ENCODE results near the gene MMADHC.
A peak's percentile ranks its signal among the peaks of the same experiment; 100 is the strongest.

MMADHC gene

DNA sequence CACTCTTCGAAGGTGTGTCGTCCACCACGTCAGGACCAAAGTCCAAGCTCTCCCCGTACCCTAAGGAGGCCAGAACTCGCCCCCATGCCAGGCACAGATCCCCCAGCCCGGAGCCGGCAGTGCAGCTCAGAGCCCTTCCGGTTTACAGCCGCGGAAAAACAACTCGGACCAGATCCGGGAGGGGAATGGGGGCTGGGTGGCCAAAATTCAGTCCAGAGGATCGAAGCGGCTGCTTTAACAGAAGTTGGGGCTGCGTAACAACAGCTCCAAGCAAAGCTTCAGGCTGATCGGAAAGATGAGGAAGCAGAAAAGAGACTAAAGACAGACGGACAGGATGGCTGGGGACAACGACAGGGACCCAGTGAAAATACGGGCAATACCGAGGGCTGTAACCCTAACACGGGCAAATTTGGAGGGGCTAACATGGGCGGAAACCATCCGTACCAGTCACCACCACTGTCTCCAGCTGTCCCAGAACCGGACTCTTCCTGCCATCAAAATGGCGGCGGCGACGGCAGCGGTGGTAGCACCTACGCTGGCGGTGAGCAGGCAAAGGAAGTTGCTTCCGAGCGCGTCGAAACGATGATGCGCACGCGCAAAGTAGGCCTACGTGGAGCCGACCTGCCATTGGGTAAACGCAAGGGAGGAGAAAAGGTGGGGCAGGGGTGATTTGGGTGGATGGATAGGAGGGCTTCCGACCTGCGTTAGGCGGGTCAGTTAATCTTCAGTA lies at the start of gene MMADHC:
TSS of gene MMADHC (minus strand) at position 556 of the 730 bp plus-strand sequence. CDS start 678 bp downstream, outside the sequence.
- H3K4me1 ChIP-seq (ENCODE audit: control insufficient read depth, insufficient read depth, low read length), result peaks cover 17% of the 10 kb centered on the region

DNA sequence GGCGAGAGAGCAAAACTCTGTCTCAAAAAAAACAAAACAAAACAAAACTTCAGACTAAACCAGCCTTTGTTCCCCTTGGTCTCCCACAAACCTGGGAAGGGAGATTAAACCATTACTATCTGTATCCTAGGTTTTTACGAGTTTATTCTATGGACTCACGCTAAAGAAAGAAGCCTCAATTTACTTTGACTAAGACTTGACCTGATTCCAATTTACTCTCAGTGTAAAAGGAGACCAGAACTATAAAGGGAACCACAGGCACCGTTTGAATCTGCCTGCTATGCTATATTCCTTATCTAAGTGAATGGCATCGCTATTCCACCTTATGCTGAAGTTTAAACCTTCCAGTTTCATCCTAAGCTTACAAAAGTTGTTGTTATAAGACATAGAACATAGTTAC lies 46.5 kb upstream of the MMADHC start:
- no peaks in the 10 kb centered on the region for H3K9me3 ChIP-seq (ENCODE audit: control insufficient read depth, low read length)
- H3K27me3 ChIP-seq (ENCODE audit: control insufficient read depth, insufficient read depth, low read length), result no peaks in the 10 kb centered on the region
- no peaks in the 10 kb centered on the region for H3K36me3 ChIP-seq (ENCODE audit: control insufficient read depth, insufficient read depth, low read length)
- no peaks in the 10 kb centered on the region for H3K4me1 ChIP-seq (ENCODE audit: control insufficient read depth, insufficient read depth, low read length)
- H3K4me3 ChIP-seq (ENCODE audit: low read length), result no peak overlapping the region
- no peak overlapping the region for H3K9ac ChIP-seq (ENCODE audit: low read length)

More for the DNA sequence above, at the start of gene MMADHC:
- no peaks in the 10 kb centered on the region for H3K27me3 ChIP-seq (ENCODE audit: control insufficient read depth, insufficient read depth, low read length)
- H3K9ac ChIP-seq (ENCODE audit: low read length), result peak within 1 kb of the TSS; percentile 97
- H3K4me3 ChIP-seq (ENCODE audit: low read length), result peak within 1 kb of the TSS; percentile 92
- no peaks in the 10 kb centered on the region for H3K9me3 ChIP-seq (ENCODE audit: control insufficient read depth, low read length)
- no peaks in the 10 kb centered on the region for H3K36me3 ChIP-seq (ENCODE audit: control insufficient read depth, insufficient read depth, low read length)

DNA sequence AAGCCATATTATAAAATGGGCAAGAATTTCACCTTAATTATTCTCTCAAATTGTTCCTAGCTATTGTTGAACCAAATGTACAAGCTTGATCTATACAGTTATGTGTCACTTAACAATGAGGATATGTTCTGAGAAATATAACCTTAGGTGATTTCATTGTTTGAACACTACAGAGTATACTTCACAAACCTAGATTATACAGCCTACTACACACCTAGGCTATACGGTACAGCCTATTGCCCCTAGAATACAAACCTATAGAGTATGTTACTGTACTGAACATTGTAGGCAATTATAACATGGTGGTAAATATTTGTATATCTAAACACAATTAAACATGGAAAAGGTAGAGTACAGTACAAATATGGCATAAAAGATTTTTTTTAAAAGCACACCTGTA lies 42.9 kb upstream of the MMADHC start:
- no peaks in the 10 kb centered on the region for H3K9me3 ChIP-seq (ENCODE audit: control insufficient read depth, low read length)
- no peaks in the 10 kb centered on the region for H3K27me3 ChIP-seq (ENCODE audit: control insufficient read depth, insufficient read depth, low read length)
- no peak overlapping the region for H3K4me3 ChIP-seq (ENCODE audit: low read length)
- no peak overlapping the region for H3K9ac ChIP-seq (ENCODE audit: low read length)
- no peaks in the 10 kb centered on the region for H3K4me1 ChIP-seq (ENCODE audit: control insufficient read depth, insufficient read depth, low read length)
- no peaks in the 10 kb centered on the region for H3K36me3 ChIP-seq (ENCODE audit: control insufficient read depth, insufficient read depth, low read length)

DNA sequence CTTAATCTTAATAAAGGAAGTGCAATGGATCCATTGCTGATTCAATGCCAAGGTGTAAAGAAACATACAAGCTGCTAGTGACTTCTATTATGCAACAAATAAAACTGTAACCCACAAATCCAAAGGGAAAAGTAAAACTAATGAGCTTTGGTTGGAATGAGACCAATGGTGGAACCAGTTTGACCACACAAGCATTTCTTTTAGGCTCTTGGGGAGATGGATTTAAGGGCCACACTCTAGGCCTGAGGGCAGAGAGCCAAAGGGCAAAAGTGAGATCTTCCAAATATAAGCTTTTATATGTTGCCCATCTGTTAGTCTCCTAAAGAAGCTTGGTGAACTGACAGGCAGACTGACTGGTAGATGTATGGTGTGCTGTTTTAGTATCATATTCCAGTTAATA lies 41.5 kb upstream of the MMADHC start:
- H3K36me3 ChIP-seq (ENCODE audit: control insufficient read depth, insufficient read depth, low read length), result no peaks in the 10 kb centered on the region
- no peaks in the 10 kb centered on the region for H3K4me1 ChIP-seq (ENCODE audit: control insufficient read depth, insufficient read depth, low read length)
- no peaks in the 10 kb centered on the region for H3K27me3 ChIP-seq (ENCODE audit: control insufficient read depth, insufficient read depth, low read length)
- H3K9ac ChIP-seq (ENCODE audit: low read length), result no peak overlapping the region
- no peak overlapping the region for H3K4me3 ChIP-seq (ENCODE audit: low read length)
- no peaks in the 10 kb centered on the region for H3K9me3 ChIP-seq (ENCODE audit: control insufficient read depth, low read length)

DNA sequence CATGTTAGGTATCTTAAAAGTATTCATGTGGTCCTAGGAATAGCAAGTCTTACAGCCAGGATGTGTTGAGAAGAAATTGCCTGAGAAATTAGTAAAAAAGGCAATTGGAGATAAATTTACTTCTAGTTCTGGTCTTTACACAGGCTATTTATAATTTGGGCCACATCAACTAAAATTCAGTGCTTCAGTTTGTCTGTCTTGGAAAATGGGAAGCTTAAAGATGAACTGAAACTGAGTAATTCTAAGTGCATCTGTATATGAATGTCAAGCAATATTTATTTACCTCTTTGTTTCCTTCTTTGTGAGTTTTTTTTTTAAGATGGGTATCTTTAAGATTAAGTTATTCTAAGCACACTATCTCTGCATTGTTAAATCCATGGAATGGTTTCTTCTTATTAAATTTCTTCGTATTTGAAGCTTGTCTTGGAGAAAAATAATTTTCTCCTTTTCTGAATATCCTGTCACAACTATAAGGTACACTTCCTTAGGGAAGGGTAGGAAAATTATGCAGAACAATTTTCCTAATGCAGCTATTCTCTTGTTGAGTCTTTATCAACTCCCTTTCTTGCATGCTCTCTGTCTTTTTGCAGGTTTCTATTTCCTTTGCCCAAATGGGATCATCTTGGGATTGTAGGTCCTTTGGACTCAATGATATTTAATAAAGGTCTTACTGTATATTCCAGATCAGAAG lies 39.7 kb upstream of the MMADHC start:
- no peaks in the 10 kb centered on the region for H3K27me3 ChIP-seq (ENCODE audit: control insufficient read depth, insufficient read depth, low read length)
- no peak overlapping the region for H3K9ac ChIP-seq (ENCODE audit: low read length)

DNA sequence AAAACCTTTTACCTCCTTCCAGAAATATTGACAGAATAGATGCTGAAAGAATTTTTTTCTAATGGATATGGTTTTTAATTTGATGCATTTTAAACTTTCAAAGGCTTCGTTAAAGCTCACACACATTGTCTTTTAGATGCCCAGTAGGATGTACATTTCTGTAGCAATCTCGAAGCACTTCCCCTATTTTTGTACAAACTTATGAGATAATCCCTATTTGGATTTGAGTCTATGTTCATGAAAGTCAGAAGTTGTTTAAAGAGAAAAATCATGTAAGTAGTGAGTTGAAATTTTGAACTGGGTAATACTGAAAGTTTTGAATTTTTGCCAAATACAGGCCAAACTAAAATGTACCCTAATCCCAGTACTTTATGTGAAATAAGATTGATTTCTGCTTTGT lies 38.1 kb upstream of the MMADHC start:
- H3K4me1 ChIP-seq (ENCODE audit: control insufficient read depth, insufficient read depth, low read length), result no peaks in the 10 kb centered on the region
- no peaks in the 10 kb centered on the region for H3K27me3 ChIP-seq (ENCODE audit: control insufficient read depth, insufficient read depth, low read length)
- no peaks in the 10 kb centered on the region for H3K36me3 ChIP-seq (ENCODE audit: control insufficient read depth, insufficient read depth, low read length)
- H3K9ac ChIP-seq (ENCODE audit: low read length), result no peak overlapping the region
- H3K4me3 ChIP-seq (ENCODE audit: low read length), result no peak overlapping the region
- no peaks in the 10 kb centered on the region for H3K9me3 ChIP-seq (ENCODE audit: control insufficient read depth, low read length)

More for the DNA sequence above, 39.7 kb upstream of the MMADHC start:
- H3K9me3 ChIP-seq (ENCODE audit: control insufficient read depth, low read length), result no peaks in the 10 kb centered on the region
- H3K4me3 ChIP-seq (ENCODE audit: low read length), result no peak overlapping the region
- no peaks in the 10 kb centered on the region for H3K4me1 ChIP-seq (ENCODE audit: control insufficient read depth, insufficient read depth, low read length)
- no peaks in the 10 kb centered on the region for H3K36me3 ChIP-seq (ENCODE audit: control insufficient read depth, insufficient read depth, low read length)

DNA sequence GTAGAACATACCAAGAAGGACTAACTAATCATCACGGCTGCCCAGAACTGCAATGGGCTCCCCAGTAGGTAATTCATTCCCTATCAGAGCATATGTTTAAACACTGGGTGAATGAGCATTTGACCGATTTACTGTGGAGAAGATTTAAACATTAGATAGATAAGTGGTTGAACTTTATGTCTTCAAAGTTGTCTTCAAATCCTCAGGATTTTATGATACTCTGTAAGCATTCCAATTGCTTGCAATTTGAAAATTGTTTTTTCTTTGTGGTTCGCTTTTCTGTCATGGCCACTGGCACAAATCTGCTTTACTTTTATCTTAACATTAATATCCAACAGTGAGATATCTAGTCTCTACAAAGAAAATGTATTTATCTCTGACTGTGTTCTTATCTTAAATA lies 37.7 kb upstream of the MMADHC start:
- Histone ChIP-seq H3K27me3 (ENCODE audit: control insufficient read depth, insufficient read depth, low read length) (no peaks in the 10 kb centered on the region), H3K4me3 (ENCODE audit: low read length) (no peak overlapping the region), H3K4me1 (ENCODE audit: control insufficient read depth, insufficient read depth, low read length) (no peaks in the 10 kb centered on the region), H3K9ac (ENCODE audit: low read length) (no peak overlapping the region), H3K36me3 (ENCODE audit: control insufficient read depth, insufficient read depth, low read length) (no peaks in the 10 kb centered on the region), H3K9me3 (ENCODE audit: control insufficient read depth, low read length) (no peaks in the 10 kb centered on the region)

DNA sequence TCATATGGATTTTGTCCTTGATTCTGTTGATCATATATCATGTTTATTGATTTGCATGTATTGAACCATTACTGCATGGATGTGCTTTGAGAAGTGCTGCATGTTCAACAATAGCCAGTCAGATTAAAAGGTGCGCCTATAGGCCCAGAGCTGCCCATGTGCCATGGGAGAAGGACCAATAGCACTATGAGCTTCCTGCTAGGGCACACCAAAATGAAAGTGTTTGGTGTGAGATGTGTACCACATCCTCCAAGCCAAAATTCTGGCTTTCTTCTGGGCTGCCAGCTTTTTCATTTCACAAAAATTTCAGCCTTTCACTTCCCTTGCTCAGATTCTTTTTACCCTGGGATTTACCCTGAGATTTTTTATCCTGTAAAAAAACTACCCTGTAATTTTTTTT lies 34.8 kb upstream of the MMADHC start:
- H3K9me3 ChIP-seq (ENCODE audit: control insufficient read depth, low read length), result no peaks in the 10 kb centered on the region
- no peak overlapping the region for H3K4me3 ChIP-seq (ENCODE audit: low read length)
- no peaks in the 10 kb centered on the region for H3K27me3 ChIP-seq (ENCODE audit: control insufficient read depth, insufficient read depth, low read length)
- H3K4me1 ChIP-seq (ENCODE audit: control insufficient read depth, insufficient read depth, low read length), result no peaks in the 10 kb centered on the region
- no peaks in the 10 kb centered on the region for H3K36me3 ChIP-seq (ENCODE audit: control insufficient read depth, insufficient read depth, low read length)
- H3K9ac ChIP-seq (ENCODE audit: low read length), result no peak overlapping the region

DNA sequence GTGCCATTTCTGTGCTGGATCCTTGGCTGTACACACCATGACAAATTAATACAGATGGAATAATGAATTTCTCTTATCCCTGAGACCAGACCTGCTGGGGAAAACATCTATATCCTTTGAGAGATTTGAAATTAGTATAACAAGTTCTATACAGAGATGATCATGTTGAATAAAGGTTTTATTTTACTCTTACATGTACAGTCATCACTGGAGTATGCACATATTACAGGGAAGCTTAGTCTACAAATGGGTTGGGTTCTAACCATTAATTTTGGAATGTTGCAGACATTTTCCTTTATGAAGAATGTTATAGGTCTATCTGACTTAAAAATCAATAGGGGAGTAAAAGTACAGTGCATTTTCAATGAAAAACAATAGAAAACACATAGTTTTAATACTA lies 29.9 kb upstream of the MMADHC start:
- Histone ChIP-seq H3K36me3 (ENCODE audit: control insufficient read depth, insufficient read depth, low read length) (no peaks in the 10 kb centered on the region), H3K27me3 (ENCODE audit: control insufficient read depth, insufficient read depth, low read length) (no peaks in the 10 kb centered on the region), H3K9ac (ENCODE audit: low read length) (no peak overlapping the region), H3K4me3 (ENCODE audit: low read length) (no peak overlapping the region), H3K9me3 (ENCODE audit: control insufficient read depth, low read length) (no peaks in the 10 kb centered on the region), H3K4me1 (ENCODE audit: control insufficient read depth, insufficient read depth, low read length) (no peaks in the 10 kb centered on the region)

DNA sequence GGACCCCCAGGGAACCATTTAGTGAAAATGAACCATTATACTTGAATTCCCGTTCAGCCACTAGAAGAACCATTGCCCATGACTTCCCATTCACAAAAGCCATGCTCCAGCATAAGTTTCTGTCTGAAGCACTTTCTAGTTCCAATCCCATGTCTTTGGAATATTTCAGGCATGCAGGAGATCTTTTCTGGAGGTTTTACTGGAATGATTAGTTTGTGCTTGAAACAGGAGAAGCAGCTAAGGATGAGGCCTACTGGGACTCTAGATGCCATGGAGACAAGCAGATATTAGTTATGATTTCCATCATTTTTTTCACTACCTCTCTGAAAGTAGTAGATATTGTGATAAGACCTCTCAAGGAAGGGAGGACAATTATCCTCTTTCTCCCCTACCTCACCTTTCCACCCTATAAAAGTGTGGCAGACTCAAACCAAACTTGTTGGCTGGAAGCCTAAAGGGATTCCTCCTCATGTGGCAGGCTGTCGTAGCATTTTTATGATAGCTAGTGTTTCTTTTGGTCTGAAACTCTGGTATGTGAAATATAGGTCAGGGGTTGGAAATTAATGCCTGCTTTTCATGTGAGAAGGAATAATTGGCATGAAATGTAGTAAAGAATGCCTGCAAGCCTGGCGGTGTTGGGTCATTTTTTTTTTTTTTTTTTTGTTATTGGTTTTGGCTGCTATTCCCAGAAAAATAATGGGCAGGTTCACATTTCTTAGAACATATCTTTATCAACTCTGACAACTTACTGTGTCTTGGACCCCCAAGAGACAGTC lies 29.3 kb upstream of the MMADHC start:
- Histone ChIP-seq H3K9ac (ENCODE audit: low read length) (no peak overlapping the region), H3K27me3 (ENCODE audit: control insufficient read depth, insufficient read depth, low read length) (no peaks in the 10 kb centered on the region), H3K4me3 (ENCODE audit: low read length) (no peak overlapping the region), H3K4me1 (ENCODE audit: control insufficient read depth, insufficient read depth, low read length) (no peaks in the 10 kb centered on the region), H3K36me3 (ENCODE audit: control insufficient read depth, insufficient read depth, low read length) (no peaks in the 10 kb centered on the region), H3K9me3 (ENCODE audit: control insufficient read depth, low read length) (no peaks in the 10 kb centered on the region)

DNA sequence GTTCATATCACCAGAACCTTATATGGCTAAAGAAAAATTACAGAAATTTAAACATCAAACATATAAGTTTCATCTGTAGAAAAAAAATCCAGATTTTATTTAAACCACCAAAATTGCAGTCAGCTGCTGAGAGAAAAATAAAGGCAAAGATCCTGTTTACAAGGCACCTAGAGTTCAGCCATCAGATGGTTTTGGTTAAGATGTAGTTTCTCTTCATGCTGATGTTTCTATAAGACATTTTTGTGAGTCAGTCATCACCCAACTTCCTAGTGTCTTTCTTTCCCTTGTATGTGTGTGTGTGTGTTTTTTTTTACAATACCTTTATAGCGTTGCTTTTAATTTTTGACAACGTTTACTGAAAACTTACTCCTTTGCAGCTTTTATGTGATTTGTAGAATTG lies 26.1 kb upstream of the MMADHC start:
- Histone ChIP-seq H3K9ac (ENCODE audit: low read length) (no peak overlapping the region), H3K9me3 (ENCODE audit: control insufficient read depth, low read length) (no peaks in the 10 kb centered on the region), H3K4me1 (ENCODE audit: control insufficient read depth, insufficient read depth, low read length) (no peaks in the 10 kb centered on the region), H3K36me3 (ENCODE audit: control insufficient read depth, insufficient read depth, low read length) (no peaks in the 10 kb centered on the region), H3K4me3 (ENCODE audit: low read length) (no peak overlapping the region), H3K27me3 (ENCODE audit: control insufficient read depth, insufficient read depth, low read length) (no peaks in the 10 kb centered on the region)

DNA sequence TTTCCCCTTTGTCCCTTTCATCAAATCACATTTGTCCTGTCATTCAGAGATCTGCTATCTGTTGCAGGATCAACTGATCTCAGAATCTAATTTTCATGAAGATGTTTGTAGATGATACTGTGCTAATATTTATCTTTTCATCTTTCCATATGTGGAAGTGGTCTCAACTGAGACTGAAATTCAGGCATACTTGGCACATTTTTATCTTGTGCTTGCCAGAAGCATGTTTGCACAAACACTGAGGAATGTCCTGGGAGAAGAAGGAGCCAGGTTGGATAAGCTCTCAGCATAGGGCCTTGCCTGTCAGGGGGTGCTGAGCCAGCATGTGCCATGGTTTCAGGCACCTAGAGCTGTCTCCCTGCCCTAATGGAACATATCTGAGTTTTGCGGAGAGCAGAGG lies 24.5 kb upstream of the MMADHC start:
- Histone ChIP-seq H3K9me3 (ENCODE audit: control insufficient read depth, low read length) (no peaks in the 10 kb centered on the region), H3K4me3 (ENCODE audit: low read length) (no peak overlapping the region), H3K27me3 (ENCODE audit: control insufficient read depth, insufficient read depth, low read length) (no peaks in the 10 kb centered on the region), H3K9ac (ENCODE audit: low read length) (no peak overlapping the region), H3K4me1 (ENCODE audit: control insufficient read depth, insufficient read depth, low read length) (no peaks in the 10 kb centered on the region), H3K36me3 (ENCODE audit: control insufficient read depth, insufficient read depth, low read length) (no peaks in the 10 kb centered on the region)
